GM23338 (cell line): Measurements from ENCODE around the gene PRPF40B. TPM values are rescaled to one million over a fixed set of nuclear protein-coding genes. Genes with fewer than 3 reads are reported as not detected.

Experiments
- ATAC-seq: fragments of 200-7000 bp; cut with Tn5 transposase; 3 replicates; pipeline ENCODE4 v1.9.1; 2020
- DNase-seq: peaks from one replicate; pipeline ENCODE4 v3.0.0-alpha.2; 2015; ENCODE audit warnings: low spot score
- H2AFZ ChIP-seq: fragments of 200-600 bp; sonication (generic); 2 replicates; pipeline ENCODE4 v1.8.0; 2016; ENCODE audit warnings: antibody characterized with exemption, mild to moderate bottlenecking, moderate library complexity
- H3F3A ChIP-seq: fragments of 200-600 bp; sonication (generic); replicated peaks from 2 replicates; pipeline ENCODE4 v1.8.0; 2017; ENCODE audit warnings: antibody characterized with exemption, mixed run types, low read depth
- H3K27ac ChIP-seq: fragments of 200-600 bp; sonication (generic); 2 replicates; pipeline ENCODE4 v1.6.1; 2016; ENCODE audit warnings: low read depth
- H3K27me3 ChIP-seq: fragments of 200-600 bp; sonication (generic); 2 replicates; pipeline ENCODE4 v1.8.0; 2016; ENCODE audit warnings: mild to moderate bottlenecking, mixed run types, moderate library complexity; ENCODE audit not compliant: insufficient read depth
- H3K36me3 ChIP-seq: fragments of 200-600 bp; sonication (generic); 2 replicates; pipeline ENCODE4 v1.8.0; 2016; ENCODE audit warnings: mild to moderate bottlenecking; ENCODE audit not compliant: insufficient read depth
- H3K4me1 ChIP-seq: fragments of 200-600 bp; sonication (generic); 2 replicates; pipeline ENCODE4 v1.8.0; 2016; ENCODE audit warnings: mild to moderate bottlenecking, moderate library complexity; ENCODE audit not compliant: insufficient read depth
- H3K4me2 ChIP-seq: fragments of 200-600 bp; sonication (generic); 2 replicates; pipeline ENCODE4 v1.7.1; 2017; ENCODE audit warnings: mixed run types
- H3K4me3 ChIP-seq: fragments of 200-600 bp; sonication (generic); 2 replicates; pipeline ENCODE4 v1.6.1; 2016; ENCODE audit warnings: mixed run types
- H3K79me2 ChIP-seq: fragments of 200-600 bp; sonication (generic); replicated peaks from 2 replicates; pipeline ENCODE4 v1.8.0; 2017; ENCODE audit warnings: mild to moderate bottlenecking; ENCODE audit not compliant: insufficient read depth
- H3K9me2 ChIP-seq: fragments of 200-600 bp; sonication (generic); 2 replicates; pipeline ENCODE4 v1.8.0; 2017; ENCODE audit not compliant: insufficient read depth
- H4K20me1 ChIP-seq: fragments of 200-600 bp; sonication (generic); replicated peaks from 2 replicates; pipeline ENCODE4 v1.8.0; 2017; ENCODE audit warnings: mild to moderate bottlenecking; ENCODE audit not compliant: insufficient read depth
- H3K27ac Mint-ChIP-seq: 2 replicates; pipeline ENCODE4 v1.8.0; 2020; ENCODE audit warnings: inconsistent platforms, mild to moderate bottlenecking, moderate library complexity, mixed read lengths
- H3K27me3 Mint-ChIP-seq: 3 replicates; pipeline ENCODE4 v1.8.0; 2022; ENCODE audit warnings: low read depth, mild to moderate bottlenecking, moderate library complexity, mixed read lengths, inconsistent platforms; ENCODE audit not compliant: insufficient read depth, poor library complexity
- H3K36me3 Mint-ChIP-seq: 3 replicates; pipeline ENCODE4 v1.8.0; 2021; ENCODE audit warnings: low read depth, mild to moderate bottlenecking, inconsistent platforms, moderate library complexity, mixed read lengths
- H3K4me1 Mint-ChIP-seq: 3 replicates; pipeline ENCODE4 v1.8.0; 2020; ENCODE audit warnings: mild to moderate bottlenecking, inconsistent platforms, mixed read lengths
- H3K4me3 Mint-ChIP-seq: 3 replicates; pipeline ENCODE4 v1.8.0; 2021; ENCODE audit warnings: moderate library complexity, mild to moderate bottlenecking, inconsistent platforms, mixed read lengths
- H3K9me3 Mint-ChIP-seq: 3 replicates; pipeline ENCODE4 v1.8.0; 2020; ENCODE audit warnings: moderate library complexity, mild to moderate bottlenecking, inconsistent platforms, mixed read lengths
- CREB1 ChIP-seq: fragments of 250-450 bp; sonication (Bioruptor Pico); IDR thresholded peaks from 2 replicates; pipeline ENCODE4 v1.5.0; 2020; ENCODE audit warnings: low read depth, mild to moderate bottlenecking, moderate library complexity
- CTCF ChIP-seq, 2 experiments: fragments of 200-600 bp in 1 of 2; sonication (generic) in 1 of 2; conservative IDR thresholded peaks; 2 replicates each; pipeline versions ENCODE4 v1.5.1 to v1.6.1; 2016 to 2017; ENCODE audit warnings: antibody characterized with exemption in 2 of 2, low read depth in 2 of 2, mild to moderate bottlenecking in 2 of 2, moderate library complexity in 1 of 2
- ETS1 ChIP-seq: IDR thresholded peaks from 2 replicates; pipeline ENCODE4 v1.6.1; 2016; ENCODE audit warnings: antibody characterized with exemption
- EZH2 ChIP-seq: fragments of 200-600 bp; sonication (generic); IDR thresholded peaks from one replicate; pipeline ENCODE4 v1.8.0; 2017; ENCODE audit warnings: antibody characterized with exemption, mild to moderate bottlenecking, low read depth; ENCODE audit not compliant: unreplicated experiment
- EZH2phosphoT487 ChIP-seq: fragments of 200-600 bp; sonication (generic); IDR thresholded peaks from one replicate; pipeline ENCODE4 v1.8.1; 2018; ENCODE audit warnings: antibody characterized with exemption; ENCODE audit not compliant: unreplicated experiment
- JUNB ChIP-seq: IDR thresholded peaks from one replicate; pipeline ENCODE4 v1.6.1; 2016; ENCODE audit warnings: antibody characterized with exemption; ENCODE audit not compliant: unreplicated experiment
- NANOG ChIP-seq: IDR thresholded peaks from 2 replicates; pipeline ENCODE4 v1.6.1; 2016; ENCODE audit warnings: antibody characterized with exemption, borderline replicate concordance
- POLR2AphosphoS5 ChIP-seq: IDR thresholded peaks from 2 replicates; pipeline ENCODE4 v1.6.1; 2016; ENCODE audit warnings: antibody characterized with exemption, low read depth
- STAT1 ChIP-seq: IDR thresholded peaks from one replicate; pipeline ENCODE4 v1.6.1; 2016; ENCODE audit warnings: antibody characterized with exemption; ENCODE audit not compliant: unreplicated experiment
- ZNF114 ChIP-seq: fragments of 250-450 bp; sonication (Bioruptor Pico); IDR thresholded peaks from 2 replicates; pipeline ENCODE4 v1.5.0; 2020; ENCODE audit warnings: mild to moderate bottlenecking, moderate library complexity
- ZNF331 ChIP-seq: fragments of 250-450 bp; sonication (Bioruptor Pico); IDR thresholded peaks from 2 replicates; pipeline ENCODE4 v1.5.0; 2020; ENCODE audit warnings: low read depth, mild to moderate bottlenecking, moderate library complexity
- ZNF462 ChIP-seq: fragments of 250-450 bp; sonication (Bioruptor Pico); IDR thresholded peaks from 2 replicates; pipeline ENCODE4 v1.5.0; 2020; ENCODE audit warnings: mild to moderate bottlenecking, moderate library complexity
- polyA plus RNA-seq: library from polyadenylated mRNA; unstranded; fragments of >200 nt; fragmentation: Nextera tagmentation; extraction: Ambion mirVana; gene quantifications from 2 replicates; pipeline ENCODE4 v1.2.1, GENCODE V29; 2016
- total RNA-seq: library from RNA; depleted of rRNA; stranded (reverse); fragments of >200 nt; shearing (Covaris generic); gene quantifications from 2 replicates; pipeline ENCODE4 v1.2.3, GENCODE V29; 2014

The PRPF40B gene
- total and polyA plus RNA-seq, 2 experiments from 2014 or later: 17.9 to 19.0 TPM

- TF ChIP-seq CTCF (conservative IDR thresholded peaks at IDR 0.05; ENCODE audit: low read depth in 2 of 2): no peak
- no peak for TF ChIP-seq EZH2
- TF ChIP-seq ZNF114 (CRISPR knock-in tag): no peak
Measured at GRCh38 chr12:49669796-49670195, 46.4 kb downstream of the PRPF40B start (continued).

GRCh38 chr12:49671031-49671765 is 47.8 kb downstream of the PRPF40B start:
- Histone ChIP-seq H3K4me1 (peaks cover 21% of the 10 kb centered on the region), H3K27ac (0 out of 2 replicates have a peak overlapping the region, but pooled peaks have one; percentile 26), H3K4me2 (no peak overlapping the region), H3K4me3 (no peak overlapping the region), H3K9me2 (no peaks in the 10 kb centered on the region), H3K36me3 (no peaks in the 10 kb centered on the region), H3K79me2 (peaks cover 59% of the 10 kb centered on the region), H3F3A (no peaks in the 10 kb centered on the region), H3K27me3 (no peaks in the 10 kb centered on the region), H2AFZ (no peak overlapping the region), H4K20me1 (peaks cover 10% of the 10 kb centered on the region; the same call in 1 of the 2 replicates)
- ATAC-seq (no peak), DNase-seq (no peak)
- H3K27ac Mint-ChIP-seq: 0 out of 2 replicates have a peak overlapping the region, but pooled peaks have one; percentile 14
- peaks cover 9% of the 10 kb centered on the region for H3K27me3 Mint-ChIP-seq
- H3K4me3 Mint-ChIP-seq: no peak overlapping the region
- no peaks in the 10 kb centered on the region; the same call in 2 of the 3 replicates for H3K36me3 Mint-ChIP-seq
- H3K4me1 Mint-ChIP-seq: peaks cover 42% of the 10 kb centered on the region
- H3K9me3 Mint-ChIP-seq: no peaks in the 10 kb centered on the region
- TF ChIP-seq CREB1 (CRISPR knock-in tag): no peak
- no peak for TF ChIP-seq EZH2phosphoT487
- no peak for TF ChIP-seq ZNF114 (CRISPR knock-in tag)
- TF ChIP-seq NANOG: no peak
- no peak for TF ChIP-seq ZNF331 (CRISPR knock-in tag)
- TF ChIP-seq STAT1: no peak
- TF ChIP-seq POLR2AphosphoS5: no peak
- TF ChIP-seq ETS1: no peak
- no peak for TF ChIP-seq CTCF (conservative IDR thresholded peaks at IDR 0.05; ENCODE audit: low read depth in 2 of 2)
- TF ChIP-seq JUNB: no peak
- TF ChIP-seq ZNF462: no peak
